NB4 (cell line): Measurements from ENCODE around the gene VEPH1.

ENCODE experiments used
- CTCF ChIP-seq: IDR thresholded peaks from one replicate; pipeline ENCODE4 v1.5.1; 2012; ENCODE audit warnings: low read depth, low read length
- POLR2A ChIP-seq: IDR thresholded peaks from 2 replicates; pipeline ENCODE4 v1.6.1; 2011; ENCODE audit warnings: mild to moderate bottlenecking; ENCODE audit not compliant: insufficient read length; ENCODE audit errors: extremely low read depth

- no peak for TF ChIP-seq CTCF
- no peak for TF ChIP-seq POLR2A
Observed at GRCh38 chr3:157394411-157394810, 108.8 kb downstream of the VEPH1 start.
